Neutrophil (primary cell): ENCODE data around the gene MYOT.

Experiments
- H3K27ac ChIP-seq: fragments of 200-600 bp; sonication (generic); 2 replicates; pipeline ENCODE4 v1.5.1; 2016; ENCODE audit warnings: mild to moderate bottlenecking, moderate library complexity
- H3K27me3 ChIP-seq: fragments of 200-600 bp; sonication (generic); 2 replicates; pipeline ENCODE4 v1.6.0; 2016; ENCODE audit warnings: mild to moderate bottlenecking
- H3K36me3 ChIP-seq: fragments of 200-600 bp; sonication (generic); 2 replicates; pipeline ENCODE4 v1.5.1; 2017
- H3K4me1 ChIP-seq, 2 experiments: fragments of 200-600 bp in 1 of 2; sonication (generic) in 1 of 2; 1 replicate in 1 of 2; 2 replicates in 1 of 2; pipeline versions ENCODE4 v1.5.1 to v1.6.1; 2013 to 2016; ENCODE audit warnings: low read depth in 1 of 2, low read length in 1 of 2, mild to moderate bottlenecking in 1 of 2, moderate library complexity in 1 of 2; ENCODE audit not compliant: control insufficient read depth in 1 of 2, insufficient read depth in 1 of 2
- H3K4me3 ChIP-seq, 2 experiments: fragments of 200-600 bp in 1 of 2; sonication (generic) in 1 of 2; 1 replicate in 1 of 2; 2 replicates in 1 of 2; pipeline ENCODE4 v1.5.1; 2013 to 2016; ENCODE audit warnings: low read depth in 1 of 2, low read length in 1 of 2, mild to moderate bottlenecking in 1 of 2, moderate library complexity in 1 of 2
- H3K9me3 ChIP-seq: fragments of 200-600 bp; sonication (generic); 2 replicates; pipeline ENCODE4 v1.5.1; 2016
- CTCF ChIP-seq: fragments of 200-600 bp; sonication (generic); IDR thresholded peaks from 2 replicates; pipeline ENCODE4 v1.5.1; 2016; ENCODE audit warnings: antibody characterized with exemption

MYOT gene

GRCh38 chr5:137880313-137880712 is 12.7 kb downstream of the MYOT start:
- no peak overlapping the region for H3K27ac ChIP-seq
- no peaks in the 10 kb centered on the region for H3K9me3 ChIP-seq
- H3K27me3 ChIP-seq: no peaks in the 10 kb centered on the region
- no peak for TF ChIP-seq CTCF
- H3K4me1 ChIP-seq: no peaks in the 10 kb centered on the region
- no peaks in the 10 kb centered on the region for H3K36me3 ChIP-seq
- H3K4me3 ChIP-seq: no peak overlapping the region

- Histone ChIP-seq H3K4me3 (no peak overlapping the region), H3K27ac (no peak overlapping the region), H3K9me3 (no peaks in the 10 kb centered on the region), H3K36me3 (no peaks in the 10 kb centered on the region), H3K4me1 (peaks cover 7 to 12% of the 10 kb centered on the region in 2 experiments), H3K27me3 (peaks cover 5% of the 10 kb centered on the region)
- TF ChIP-seq CTCF: no peak
These were observed 20.2 kb downstream of the MYOT start for GRCh38 chr5:137887831-137888230.

GRCh38 chr5:137888466-137888862 is 20.8 kb downstream of the MYOT start:
- H3K36me3 ChIP-seq: no peaks in the 10 kb centered on the region
- TF ChIP-seq CTCF: no peak
- H3K9me3 ChIP-seq: no peaks in the 10 kb centered on the region
- H3K27me3 ChIP-seq: peaks cover 5% of the 10 kb centered on the region
- no peak overlapping the region for H3K27ac ChIP-seq
- H3K4me3 ChIP-seq: no peak overlapping the region
- peaks cover 7 to 12% of the 10 kb centered on the region in 2 experiments for H3K4me1 ChIP-seq

- TF ChIP-seq CTCF: no peak
- H3K36me3 ChIP-seq: no peaks in the 10 kb centered on the region
- no peaks in the 10 kb centered on the region for H3K9me3 ChIP-seq
These were observed 21.5 kb downstream of the MYOT start, which contains the start of gene PKD2L2 for GRCh38 chr5:137888863-137889759. Gene PKD2L2 (plus strand): TSS chr5:137889457. CDS start chr5:137889492, 35 bp downstream.

GRCh38 chr5:137890845-137891244 is 23.2 kb downstream of the MYOT start:
- Histone ChIP-seq H3K36me3 (no peaks in the 10 kb centered on the region), H3K9me3 (no peaks in the 10 kb centered on the region), H3K27me3 (peaks cover 5% of the 10 kb centered on the region), H3K4me1 (peaks cover 7 to 12% of the 10 kb centered on the region in 2 experiments), H3K27ac (no peak overlapping the region), H3K4me3 (no peak overlapping the region)
- TF ChIP-seq CTCF: no peak

More at GRCh38 chr5:137888863-137889759, 21.5 kb downstream of the MYOT start, which contains the start of gene PKD2L2:
- Histone ChIP-seq H3K27ac (no peak within 1 kb of the TSS), H3K4me1 (peaks cover 7 to 12% of the 10 kb centered on the region in 2 experiments), H3K27me3 (peaks cover 5% of the 10 kb centered on the region), H3K4me3 (peak within 1 kb of the TSS; percentile 48 to 55)
